Midbrain (tissue), 1 donor: Measurements from ENCODE around the gene ATOX1.
A peak's percentile ranks its signal among the peaks of the same experiment; 100 is the strongest.

Source experiments
- DNase-seq: peaks from one replicate; lab custom pipeline; 2025; lab: John Stamatoyannopoulos, UW

ATOX1 gene

GRCh38 chr5:151770383-151771258 lies 12.2 kb upstream of the ATOX1 start:
- peak; percentile 63 for DNase-seq

GRCh38 chr5:151766975-151767374 lies 8.5 kb upstream of the ATOX1 start:
- no peak for DNase-seq

- no peak for DNase-seq
Measured at GRCh38 chr5:151764801-151765200, 6.4 kb upstream of the ATOX1 start.

- DNase-seq = peak; percentile 36
Measured at GRCh38 chr5:151758141-151758429, 346 bp downstream of the ATOX1 start.

- DNase-seq = no peak
Measured at GRCh38 chr5:151757233-151758140, 944 bp downstream of the ATOX1 start.

GRCh38 chr5:151755383-151755782 lies 3.0 kb downstream of the ATOX1 start:
- no peak for DNase-seq

GRCh38 chr5:151751593-151751992 lies 6.8 kb downstream of the ATOX1 start:
- no peak for DNase-seq

GRCh38 chr5:151751091-151751490 lies 7.3 kb downstream of the ATOX1 start:
- no peak for DNase-seq

GRCh38 chr5:151750121-151750520 lies 8.3 kb downstream of the ATOX1 start:
- DNase-seq = no peak

GRCh38 chr5:151745071-151745705 lies 13.2 kb downstream of the ATOX1 start:
- DNase-seq = peak; percentile 89

- no peak for DNase-seq
Measured at GRCh38 chr5:151743530-151743929, 14.9 kb downstream of the ATOX1 start.

GRCh38 chr5:151742870-151743294 lies 15.5 kb downstream of the ATOX1 start:
- peak; percentile 38 for DNase-seq

- DNase-seq = no peak
Measured at GRCh38 chr5:151741678-151742423, 16.6 kb downstream of the ATOX1 start.

- DNase-seq = no peak
Measured at GRCh38 chr5:151740958-151741373, 17.5 kb downstream of the ATOX1 start.

GRCh38 chr5:151740336-151740942 lies 18.0 kb downstream of the ATOX1 start:
- peak; percentile 74 for DNase-seq

- no peak for DNase-seq
Measured at GRCh38 chr5:151739939-151740335, 18.5 kb downstream of the ATOX1 start.

- DNase-seq = no peak
Measured at GRCh38 chr5:151739395-151739794, 19.0 kb downstream of the ATOX1 start.

- DNase-seq = no peak
Measured at GRCh38 chr5:151738125-151738848, 20.1 kb downstream of the ATOX1 start.

GRCh38 chr5:151737431-151737830 lies 21.0 kb downstream of the ATOX1 start:
- no peak for DNase-seq

GRCh38 chr5:151735646-151736045 lies 22.8 kb downstream of the ATOX1 start:
- DNase-seq = no peak

- DNase-seq = no peak
Measured at GRCh38 chr5:151734064-151734408, 24.4 kb downstream of the ATOX1 start.
